Measurements from ENCODE around the gene CNTN1. TPM values are rescaled to one million over a fixed set of nuclear protein-coding genes. Genes with fewer than 3 reads are reported as not detected.
A peak's percentile ranks its signal among the peaks of the same experiment; 100 is the strongest.

The CNTN1 gene
- total RNA-seq, 4 donors from 2014 or later: 18.0 to 32.1 (median 23.8) TPM

GRCh38 chr12:40784102-40784501 is 91.9 kb downstream of the CNTN1 start:
- no peak for DNase-seq (ENCODE audit: low spot score in 2 of 2)
- H3K27me3 ChIP-seq: no peaks in the 10 kb centered on the region
- no peak overlapping the region for H3K4me3 ChIP-seq
- no peak for TF ChIP-seq CTCF (IDR thresholded peaks at IDR 0.05)
- TF ChIP-seq EP300 (IDR thresholded peaks at IDR 0.05): no peak
- no peak for TF ChIP-seq POLR2A (IDR thresholded peaks at IDR 0.05)
- no peaks in the 10 kb centered on the region for H3K9me3 ChIP-seq
- H3K36me3 ChIP-seq: no peaks in the 10 kb centered on the region
- H3K27ac ChIP-seq: no peak overlapping the region
- peaks cover 0 to 20% (median 6%) of the 10 kb centered on the region in 4 donors for H3K4me1 ChIP-seq
- WGBS, 2 donors: 88 to 95% methylated on average over 2 of the region's 2 CpGs

GRCh38 chr12:40788276-40788675 is 96.0 kb downstream of the CNTN1 start:
- peaks cover 0 to 27% (median 8%) of the 10 kb centered on the region in 4 donors for H3K4me1 ChIP-seq
- H3K4me3 ChIP-seq: no peak overlapping the region
- H3K9me3 ChIP-seq: no peaks in the 10 kb centered on the region
- no peak for TF ChIP-seq POLR2A (IDR thresholded peaks at IDR 0.05)
- TF ChIP-seq EP300 (IDR thresholded peaks at IDR 0.05): no peak
- TF ChIP-seq CTCF (IDR thresholded peaks at IDR 0.05): no peak
- DNase-seq (ENCODE audit: low spot score in 2 of 2): no peak
- H3K27me3 ChIP-seq: no peaks in the 10 kb centered on the region
- H3K27ac ChIP-seq: peak overlapping the region in 1 of 4 donors; percentile 62
- no peaks in the 10 kb centered on the region for H3K36me3 ChIP-seq
- 77 to 92% methylated on average over 3 of the region's 3 CpGs for WGBS, 2 donors

GRCh38 chr12:40792792-40793386 is 100.7 kb downstream of the CNTN1 start:
- DNase-seq (ENCODE audit: low spot score in 2 of 2): no peak
- no peaks in the 10 kb centered on the region for H3K36me3 ChIP-seq
- WGBS, 2 donors: 35 to 38% methylated on average over 5 of the region's 5 CpGs
- H3K4me1 ChIP-seq: peaks cover 0 to 44% (median 9%) of the 10 kb centered on the region in 4 donors
- TF ChIP-seq POLR2A (IDR thresholded peaks at IDR 0.05): no peak
- TF ChIP-seq EP300 (IDR thresholded peaks at IDR 0.05): no peak
- no peak for TF ChIP-seq CTCF (IDR thresholded peaks at IDR 0.05)
- H3K4me3 ChIP-seq: no peak overlapping the region
- peak overlapping the region in 3 of 4 donors; percentile 36 to 79 (median 70) for H3K27ac ChIP-seq
- H3K9me3 ChIP-seq: no peaks in the 10 kb centered on the region
- no peaks in the 10 kb centered on the region for H3K27me3 ChIP-seq

- 42 to 44% methylated on average over 1 of the region's 1 CpG for WGBS, 2 donors
- peak overlapping the region in 3 of 4 donors; percentile 36 to 79 (median 70) for H3K27ac ChIP-seq
- H3K36me3 ChIP-seq: no peaks in the 10 kb centered on the region
- peaks cover 0 to 40% (median 5%) of the 10 kb centered on the region in 4 donors for H3K4me1 ChIP-seq
- H3K4me3 ChIP-seq: no peak overlapping the region
- no peaks in the 10 kb centered on the region for H3K9me3 ChIP-seq
- no peaks in the 10 kb centered on the region for H3K27me3 ChIP-seq
- DNase-seq (ENCODE audit: low spot score in 2 of 2): no peak
- TF ChIP-seq POLR2A (IDR thresholded peaks at IDR 0.05): no peak
- no peak for TF ChIP-seq CTCF (IDR thresholded peaks at IDR 0.05)
- no peak for TF ChIP-seq EP300 (IDR thresholded peaks at IDR 0.05)
Measured at GRCh38 chr12:40793471-40793870, 101.2 kb downstream of the CNTN1 start.

- H3K9me3 ChIP-seq: no peaks in the 10 kb centered on the region
- peaks cover 0 to 38% (median 5%) of the 10 kb centered on the region in 4 donors for H3K4me1 ChIP-seq
- H3K36me3 ChIP-seq: no peaks in the 10 kb centered on the region
- no peaks in the 10 kb centered on the region for H3K27me3 ChIP-seq
- no peak for DNase-seq (ENCODE audit: low spot score in 2 of 2)
- H3K27ac ChIP-seq: peak overlapping the region in 3 of 4 donors; percentile 36 to 79 (median 70)
- TF ChIP-seq EP300 (IDR thresholded peaks at IDR 0.05) (peak in 1 of 2 donors; percentile 21), CTCF (IDR thresholded peaks at IDR 0.05) (no peak)
- H3K4me3 ChIP-seq: no peak overlapping the region
Measured at GRCh38 chr12:40794087-40794486, 101.8 kb downstream of the CNTN1 start.
